ENCODE data around the gene GNAQ. TPM values are rescaled to one million over a fixed set of nuclear protein-coding genes. Genes with fewer than 3 reads are reported as not detected.

Gene GNAQ
- total RNA-seq, 1 donor from 2014 or later = 64.9 TPM

DNA sequence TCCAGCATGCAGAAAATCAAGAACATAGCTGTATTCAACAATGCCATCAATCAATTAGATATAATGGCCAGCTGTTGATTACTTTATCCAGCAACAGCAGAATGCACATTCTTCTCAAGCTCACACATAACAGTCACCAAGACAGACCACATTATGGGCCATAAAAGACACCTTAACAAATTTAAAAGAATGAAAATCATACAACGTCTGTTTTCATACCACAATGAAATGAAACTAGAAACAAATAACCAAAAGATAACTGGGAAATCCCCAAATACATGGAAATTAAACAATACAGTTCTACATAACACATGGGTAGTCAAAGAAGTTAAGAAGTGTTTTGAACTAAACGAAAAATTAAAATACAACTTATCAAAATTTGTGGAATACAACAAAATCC is 252.6 kb downstream of the GNAQ start:
- H3K36me3 Mint-ChIP-seq (ENCODE audit: insufficient read depth) = peaks cover 58% of the 10 kb centered on the region

DNA sequence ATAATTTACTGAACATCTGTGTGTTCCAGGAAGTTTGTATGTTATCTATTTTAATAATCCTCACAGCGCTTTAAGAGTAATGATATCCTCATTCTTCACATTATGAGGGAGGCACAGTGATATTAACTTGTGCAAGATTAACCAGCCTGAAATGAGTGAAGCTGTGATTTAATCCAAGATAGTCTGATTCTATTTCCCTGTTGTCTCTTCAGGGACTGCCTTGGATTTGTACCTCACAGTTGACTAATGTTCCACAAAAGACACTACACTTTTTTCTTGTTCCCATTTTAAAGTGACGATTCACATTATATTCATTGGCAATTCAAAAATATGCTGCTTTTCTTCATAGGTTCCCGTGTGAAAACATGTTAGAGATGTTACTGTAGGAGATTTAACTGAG is 258.2 kb downstream of the GNAQ start:
- no peak for DNase-seq (ENCODE audit: low spot score, unreplicated experiment)
- Mint-ChIP-seq H3K4me3 (ENCODE audit: low read depth) (no peak overlapping the region), H3K4me1 (ENCODE audit: low read depth) (no peaks in the 10 kb centered on the region), H3K27ac (no peak overlapping the region), H3K9me3 (ENCODE audit: low read depth) (peaks cover 20% of the 10 kb centered on the region), H3K36me3 (ENCODE audit: insufficient read depth) (peaks cover 36% of the 10 kb centered on the region), H3K27me3 (no peaks in the 10 kb centered on the region)
- TF ChIP-seq, protein P1, sequence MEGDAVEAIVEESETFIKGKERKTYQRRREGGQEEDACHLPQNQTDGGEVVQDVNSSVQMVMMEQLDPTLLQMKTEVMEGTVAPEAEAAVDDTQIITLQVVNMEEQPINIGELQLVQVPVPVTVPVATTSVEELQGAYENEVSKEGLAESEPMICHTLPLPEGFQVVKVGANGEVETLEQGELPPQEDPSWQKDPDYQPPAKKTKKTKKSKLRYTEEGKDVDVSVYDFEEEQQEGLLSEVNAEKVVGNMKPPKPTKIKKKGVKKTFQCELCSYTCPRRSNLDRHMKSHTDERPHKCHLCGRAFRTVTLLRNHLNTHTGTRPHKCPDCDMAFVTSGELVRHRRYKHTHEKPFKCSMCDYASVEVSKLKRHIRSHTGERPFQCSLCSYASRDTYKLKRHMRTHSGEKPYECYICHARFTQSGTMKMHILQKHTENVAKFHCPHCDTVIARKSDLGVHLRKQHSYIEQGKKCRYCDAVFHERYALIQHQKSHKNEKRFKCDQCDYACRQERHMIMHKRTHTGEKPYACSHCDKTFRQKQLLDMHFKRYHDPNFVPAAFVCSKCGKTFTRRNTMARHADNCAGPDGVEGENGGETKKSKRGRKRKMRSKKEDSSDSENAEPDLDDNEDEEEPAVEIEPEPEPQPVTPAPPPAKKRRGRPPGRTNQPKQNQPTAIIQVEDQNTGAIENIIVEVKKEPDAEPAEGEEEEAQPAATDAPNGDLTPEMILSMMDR (IDR thresholded peaks at IDR 0.05; ENCODE audit: unreplicated experiment) = no peak

More for the DNA sequence above, 252.6 kb downstream of the GNAQ start:
- TF ChIP-seq, protein P1 (IDR thresholded peaks at IDR 0.05; ENCODE audit: unreplicated experiment) = no peak
- Mint-ChIP-seq H3K9me3 (ENCODE audit: low read depth) (peaks cover 33% of the 10 kb centered on the region), H3K27ac (no peak overlapping the region), H3K27me3 (no peaks in the 10 kb centered on the region), H3K4me3 (ENCODE audit: low read depth) (no peak overlapping the region), H3K4me1 (ENCODE audit: low read depth) (no peaks in the 10 kb centered on the region)
- DNase-seq (ENCODE audit: low spot score, unreplicated experiment) = no peak

DNA sequence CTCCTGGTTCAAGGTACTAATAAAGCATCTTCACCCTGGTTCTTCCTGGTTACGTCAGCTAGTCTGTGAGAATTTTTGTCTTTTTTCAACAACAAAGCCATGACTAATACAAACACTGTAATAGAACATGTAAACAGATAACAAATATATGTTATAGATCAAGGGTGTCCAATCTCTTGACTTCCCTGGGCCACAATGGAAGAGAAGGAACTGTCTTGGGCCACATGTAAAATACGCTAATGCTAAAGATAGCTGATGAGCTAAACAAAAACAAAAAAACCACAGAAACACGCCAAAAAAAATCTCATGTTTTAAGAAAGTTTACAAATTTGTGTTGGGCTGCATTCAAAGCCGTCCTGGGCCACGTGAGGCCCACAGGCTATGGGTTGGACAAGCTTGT is 259.0 kb downstream of the GNAQ start:
- Mint-ChIP-seq H3K4me3 (ENCODE audit: low read depth) (no peak overlapping the region), H3K4me1 (ENCODE audit: low read depth) (no peaks in the 10 kb centered on the region)

GRCh38 chr9:77771171-77771570 is 260.4 kb downstream of the GNAQ start:
- H3K9me3 Mint-ChIP-seq (ENCODE audit: low read depth) = peaks cover 3% of the 10 kb centered on the region
- no peak overlapping the region for H3K27ac Mint-ChIP-seq
- H3K4me3 Mint-ChIP-seq (ENCODE audit: low read depth) = no peak overlapping the region
- H3K27me3 Mint-ChIP-seq = no peaks in the 10 kb centered on the region
- TF ChIP-seq, protein P1 (IDR thresholded peaks at IDR 0.05; ENCODE audit: unreplicated experiment) = no peak
- no peak for DNase-seq (ENCODE audit: low spot score, unreplicated experiment)
- peaks cover 19% of the 10 kb centered on the region for H3K36me3 Mint-ChIP-seq (ENCODE audit: insufficient read depth)
- no peaks in the 10 kb centered on the region for H3K4me1 Mint-ChIP-seq (ENCODE audit: low read depth)

More for the DNA sequence above, 259.0 kb downstream of the GNAQ start:
- Mint-ChIP-seq H3K36me3 (ENCODE audit: insufficient read depth) (peaks cover 31% of the 10 kb centered on the region), H3K27ac (no peak overlapping the region), H3K27me3 (no peaks in the 10 kb centered on the region), H3K9me3 (ENCODE audit: low read depth) (peaks cover 15% of the 10 kb centered on the region)
- TF ChIP-seq, protein P1 (IDR thresholded peaks at IDR 0.05; ENCODE audit: unreplicated experiment) = no peak
- no peak for DNase-seq (ENCODE audit: low spot score, unreplicated experiment)

DNA sequence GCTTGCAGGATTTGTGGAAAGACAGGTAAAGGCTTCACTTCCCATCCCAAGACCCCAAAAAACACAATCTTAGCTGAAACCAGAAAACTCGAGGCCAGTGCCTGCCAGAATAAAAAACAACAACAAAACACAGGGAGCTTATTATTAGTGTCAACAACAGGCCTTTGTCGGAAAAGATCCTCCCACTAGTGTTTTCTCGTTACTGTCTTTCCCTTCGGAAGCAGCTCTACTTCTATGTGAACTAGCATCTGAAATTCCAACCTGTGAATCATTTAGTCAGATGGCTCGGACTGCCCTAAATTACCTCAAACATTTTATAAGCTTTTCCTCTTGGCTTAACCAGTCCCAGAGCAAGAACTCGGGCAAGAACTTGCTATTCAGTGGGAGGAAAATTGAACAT is 261.3 kb downstream of the GNAQ start:
- DNase-seq (ENCODE audit: low spot score, unreplicated experiment) = no peak
- Mint-ChIP-seq H3K4me3 (ENCODE audit: low read depth) (no peak overlapping the region), H3K27me3 (no peaks in the 10 kb centered on the region), H3K36me3 (ENCODE audit: insufficient read depth) (peaks cover 21% of the 10 kb centered on the region), H3K27ac (no peak overlapping the region), H3K9me3 (ENCODE audit: low read depth) (peaks cover 5% of the 10 kb centered on the region), H3K4me1 (ENCODE audit: low read depth) (no peaks in the 10 kb centered on the region)
- TF ChIP-seq, protein P1 (IDR thresholded peaks at IDR 0.05; ENCODE audit: unreplicated experiment) = no peak

Data from progenitor cell of endocrine pancreas (in vitro differentiated cells).